ENCODE results near the gene LCA5L.

The LCA5L gene

DNA sequence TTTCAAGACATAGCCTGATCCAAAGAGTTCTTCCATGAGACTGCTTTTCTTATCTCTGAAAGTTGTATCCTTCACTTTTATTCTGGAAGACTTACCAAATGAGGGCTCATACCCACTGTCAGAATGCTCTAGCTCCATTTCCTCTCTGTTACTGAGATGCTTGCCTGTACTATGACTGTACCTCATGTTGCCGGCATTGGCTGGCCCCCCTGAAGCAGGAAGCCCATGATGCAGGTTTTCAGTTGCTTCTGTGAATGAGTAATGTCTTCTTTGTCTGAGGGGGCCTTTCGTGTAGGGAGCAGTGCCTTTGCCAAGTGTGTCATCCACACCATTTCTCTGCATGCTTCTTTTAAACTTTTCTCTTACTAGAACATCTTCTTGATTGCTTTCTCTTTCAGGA, 39.5 kb downstream of the LCA5L start:
- H3K27ac ChIP-seq: no peak overlapping the region
- no peak for DNase-seq (ENCODE audit: low spot score)
- TF ChIP-seq, protein P1, sequence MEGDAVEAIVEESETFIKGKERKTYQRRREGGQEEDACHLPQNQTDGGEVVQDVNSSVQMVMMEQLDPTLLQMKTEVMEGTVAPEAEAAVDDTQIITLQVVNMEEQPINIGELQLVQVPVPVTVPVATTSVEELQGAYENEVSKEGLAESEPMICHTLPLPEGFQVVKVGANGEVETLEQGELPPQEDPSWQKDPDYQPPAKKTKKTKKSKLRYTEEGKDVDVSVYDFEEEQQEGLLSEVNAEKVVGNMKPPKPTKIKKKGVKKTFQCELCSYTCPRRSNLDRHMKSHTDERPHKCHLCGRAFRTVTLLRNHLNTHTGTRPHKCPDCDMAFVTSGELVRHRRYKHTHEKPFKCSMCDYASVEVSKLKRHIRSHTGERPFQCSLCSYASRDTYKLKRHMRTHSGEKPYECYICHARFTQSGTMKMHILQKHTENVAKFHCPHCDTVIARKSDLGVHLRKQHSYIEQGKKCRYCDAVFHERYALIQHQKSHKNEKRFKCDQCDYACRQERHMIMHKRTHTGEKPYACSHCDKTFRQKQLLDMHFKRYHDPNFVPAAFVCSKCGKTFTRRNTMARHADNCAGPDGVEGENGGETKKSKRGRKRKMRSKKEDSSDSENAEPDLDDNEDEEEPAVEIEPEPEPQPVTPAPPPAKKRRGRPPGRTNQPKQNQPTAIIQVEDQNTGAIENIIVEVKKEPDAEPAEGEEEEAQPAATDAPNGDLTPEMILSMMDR (IDR thresholded peaks at IDR 0.05): no peak
- H3K4me3 ChIP-seq: no peak overlapping the region

GRCh38 chr21:39400173-39400572, 45.4 kb downstream of the LCA5L start:
- H3K4me3 ChIP-seq: no peak overlapping the region
- TF ChIP-seq, protein P1 (IDR thresholded peaks at IDR 0.05): no peak
- H3K27ac ChIP-seq: no peak overlapping the region
- DNase-seq (ENCODE audit: low spot score): no peak

GRCh38 chr21:39397646-39398385, 47.8 kb downstream of the LCA5L start:
- TF ChIP-seq, protein P1 (IDR thresholded peaks at IDR 0.05): no peak
- Histone ChIP-seq H3K4me3 (no peak overlapping the region), H3K27ac (no peak overlapping the region)
- no peak for DNase-seq (ENCODE audit: low spot score)

- Histone ChIP-seq H3K27ac (no peak overlapping the region), H3K4me3 (no peak overlapping the region)
- TF ChIP-seq, protein P1 (IDR thresholded peaks at IDR 0.05): no peak
- no peak for DNase-seq (ENCODE audit: low spot score)
Observed at GRCh38 chr21:39392981-39393380, 52.6 kb downstream of the LCA5L start.

DNA sequence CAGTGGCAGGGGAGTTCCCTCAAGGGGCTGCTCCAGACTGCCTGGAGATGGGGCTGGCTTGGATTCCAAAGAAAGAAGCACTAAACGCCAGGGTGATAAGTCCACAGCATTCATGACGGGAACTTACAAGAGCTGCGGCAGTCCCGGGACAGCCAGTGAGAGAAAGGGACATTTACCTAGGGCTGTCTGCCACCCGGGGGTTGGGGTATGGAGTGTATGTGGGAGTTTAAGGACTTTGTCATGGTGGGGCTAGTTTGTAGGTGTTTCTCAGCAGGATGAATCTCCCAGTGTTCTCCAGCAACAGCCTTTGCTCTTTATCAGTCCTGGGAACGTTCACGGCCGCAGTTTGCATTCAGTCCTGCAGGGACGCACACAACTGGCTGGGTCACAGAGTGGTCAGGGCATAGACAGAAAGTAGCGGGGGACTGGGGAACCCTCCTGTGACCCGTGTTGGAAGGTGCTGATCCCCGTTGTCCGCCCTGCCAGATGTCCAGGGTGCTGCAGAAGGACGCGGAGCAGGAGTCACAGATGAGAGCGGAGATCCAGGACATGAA, 55.3 kb downstream of the LCA5L start:
- Histone ChIP-seq H3K27ac (no peak overlapping the region), H3K4me3 (no peak overlapping the region)
- no peak for DNase-seq (ENCODE audit: low spot score)
- TF ChIP-seq, protein P1 (IDR thresholded peaks at IDR 0.05): no peak

- Histone ChIP-seq H3K4me3 (peak overlapping the region; percentile 73), H3K27ac (peak overlapping the region in 1 of 2 donors; percentile 88)
- DNase-seq (ENCODE audit: low spot score): no peak
- TF ChIP-seq, protein P1 (IDR thresholded peaks at IDR 0.05): peak; percentile 7
Observed at GRCh38 chr21:39388811-39389155, 56.8 kb downstream of the LCA5L start.
